H1 (cell line): Measurements from ENCODE around the gene CGRRF1. TPM values are rescaled to one million over a fixed set of nuclear protein-coding genes. Genes with fewer than 3 reads are reported as not detected.

Experiments used
- BACH1 ChIP-seq: IDR thresholded peaks from 2 replicates; pipeline ENCODE4 v1.6.1; 2012; ENCODE audit warnings: low read length, improper control_type of control experiment
- BCL11A ChIP-seq, 2 experiments: IDR thresholded peaks; one replicate each; pipeline ENCODE4 v1.6.1; 2011; ENCODE audit warnings: low read depth in 2 of 2, low read length in 2 of 2, mild to moderate bottlenecking in 2 of 2
- CHD2 ChIP-seq: IDR thresholded peaks from 2 replicates; pipeline ENCODE4 v1.6.1; 2012; ENCODE audit warnings: low read length, improper control_type of control experiment
- CREB1 ChIP-seq: IDR thresholded peaks from 2 replicates; pipeline ENCODE4 v1.6.1; 2012; ENCODE audit warnings: inconsistent platforms
- CTCF ChIP-seq, 3 experiments: IDR thresholded peaks; 1 replicate in 2 of 3; 2 replicates in 1 of 3; pipeline versions ENCODE4 v1.5.1 to v1.6.1; 2011; ENCODE audit warnings: low read length in 3 of 3, mild to moderate bottlenecking in 3 of 3, inconsistent platforms in 2 of 3, low read depth in 1 of 3, moderate library complexity in 1 of 3; ENCODE audit not compliant: insufficient read depth in 1 of 3; ENCODE audit errors: control extremely low read depth in 1 of 3
- JUN ChIP-seq: IDR thresholded peaks from 2 replicates; pipeline ENCODE4 v1.6.1; 2011; ENCODE audit warnings: low read depth, mild to moderate bottlenecking, improper control_type of control experiment, low read length
- KDM4A ChIP-seq: IDR thresholded peaks from one replicate; pipeline ENCODE4 v1.7.1; 2012; ENCODE audit warnings: low read depth, mild to moderate bottlenecking, moderate library complexity, low read length, inconsistent platforms; ENCODE audit not compliant: severe bottlenecking
- KDM5A ChIP-seq: fragments of 200-600 bp; IDR thresholded peaks from 2 replicates; pipeline ENCODE4 v1.7.1; 2012; ENCODE audit warnings: mild to moderate bottlenecking, low read length, inconsistent platforms, mixed read lengths
- NRF1 ChIP-seq: IDR thresholded peaks from 2 replicates; pipeline ENCODE4 v1.6.1; 2011; ENCODE audit warnings: mild to moderate bottlenecking, low read depth, low read length, improper control_type of control experiment
- PHF8 ChIP-seq: fragments of 200-600 bp; sonication (generic); conservative IDR thresholded peaks from 2 replicates; pipeline ENCODE4 v1.7.1; 2012; ENCODE audit warnings: low read depth, mild to moderate bottlenecking, inconsistent platforms, low read length, moderate library complexity
- RBBP5 ChIP-seq: IDR thresholded peaks from 2 replicates; pipeline ENCODE4 v1.7.1; 2012; ENCODE audit warnings: low read depth, mild to moderate bottlenecking, inconsistent platforms, low read length, moderate library complexity, borderline replicate concordance
- SUZ12 ChIP-seq: fragments of 200-600 bp; sonication (generic); IDR thresholded peaks from 2 replicates; pipeline ENCODE4 v1.6.1; 2012; ENCODE audit warnings: mild to moderate bottlenecking, inconsistent platforms, low read length, moderate library complexity, mixed read lengths
- TAF1 ChIP-seq: IDR thresholded peaks from 2 replicates; pipeline ENCODE4 v1.6.1; 2011; ENCODE audit warnings: mild to moderate bottlenecking, low read depth, low read length
- TAF7 ChIP-seq: optimal IDR thresholded peaks from 2 replicates; pipeline ENCODE3; 2011; ENCODE audit warnings: low read depth, mild to moderate bottlenecking, inconsistent platforms, low read length, moderate library complexity, borderline replicate concordance
- polyA plus RNA-seq, 7 experiments: library from polyadenylated mRNA; depleted of rRNA in 3 of 7; stranded (reverse) in 5 of 7; unstranded in 2 of 7; fragments of >200 nt in 5 of 7; fragments of 200-250 nt in 2 of 7; gene quantifications; 1 replicate in 5 of 7; 2 replicates in 1 of 7; 4 replicates in 1 of 7; pipeline versions ENCODE4 v1.2.1 to v1.2.3, GENCODE V29; 2011 to 2013; ENCODE audit warnings: missing spikeins in 2 of 7, mixed read lengths in 2 of 7
- total RNA-seq: library from RNA; stranded (reverse); fragmentation: NEBNext Ultra II Directional; extraction: Animal tissue kit (Norgen Biotek cat#: 25700); gene quantifications from 2 replicates; pipeline ENCODE4 v1.2.1, GENCODE V29; 2021

CGRRF1 gene
- total and polyA plus RNA-seq, 2 of the 8 experiments (the other 6 are each of a cell fraction or from before 2014, with no cell fraction given) = 7.4 to 20.2 TPM

DNA sequence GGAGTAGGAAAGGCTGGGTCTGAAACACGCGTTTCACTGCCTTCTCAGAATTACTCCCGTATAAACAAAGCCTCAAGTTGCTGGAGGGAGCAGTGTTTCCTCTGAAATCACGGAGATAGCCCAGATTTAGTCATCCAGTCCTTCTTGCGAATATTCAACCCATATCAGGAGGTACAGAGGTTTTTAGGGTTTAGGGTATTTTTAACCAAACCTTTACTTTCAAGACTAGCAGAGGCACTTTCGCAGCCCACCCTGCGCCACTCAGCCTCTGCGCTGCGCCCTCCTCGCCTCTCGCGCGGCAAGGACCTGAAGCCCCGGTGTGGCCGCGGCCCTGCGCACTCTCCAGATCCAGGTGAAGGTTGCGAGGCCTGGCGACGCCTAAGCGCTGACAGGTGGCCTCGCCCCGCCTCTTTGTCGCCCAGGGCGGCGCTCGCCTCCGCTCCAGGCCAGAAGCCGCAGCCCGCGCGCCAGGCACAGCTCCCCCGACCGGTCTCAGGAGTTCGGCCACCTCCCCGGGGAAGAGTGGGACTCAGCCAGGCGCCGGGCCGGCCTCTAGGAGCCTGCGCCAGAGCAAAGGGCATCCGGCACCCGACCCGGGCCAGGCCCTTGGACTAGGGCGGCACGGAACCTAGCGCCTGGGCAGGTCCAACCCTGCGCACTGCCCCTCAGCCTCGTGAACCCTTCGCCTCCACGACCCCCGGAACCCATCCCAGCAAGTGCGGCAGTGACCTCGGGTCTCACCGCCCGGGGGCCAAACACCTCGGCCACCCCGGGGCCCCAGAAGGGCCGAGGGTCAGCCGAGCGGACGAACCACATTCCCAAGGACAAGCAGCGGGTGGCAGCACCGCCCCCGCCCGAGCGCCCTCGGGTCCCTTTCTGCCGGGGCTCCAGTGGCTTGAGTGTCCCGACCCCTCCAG, 55.4 kb downstream of the CGRRF1 start (continued):
- TF ChIP-seq CTCF (IDR thresholded peaks at IDR 0.05; ENCODE audit: control extremely low read depth in 1 of 3, insufficient read depth in 1 of 3, low read depth in 1 of 3, low read length in 3 of 3) (no peak), CREB1 (no peak), KDM4A (peak; percentile 74), PHF8 (peak; percentile 48), CHD2 (no peak), KDM5A (no peak), BCL11A (IDR thresholded peaks at IDR 0.05; ENCODE audit: low read depth in 2 of 2, low read length in 2 of 2) (no peak), TAF7 (no peak), NRF1 (no peak), JUN (no peak), BACH1 (no peak), RBBP5 (peak; percentile 71; the same call in 1 of the 2 replicates), SUZ12 (peak; percentile 47; the same call in 1 of the 2 replicates), TAF1 (no peak; the same call in 1 of the 2 replicates)
